B cell (primary cell): ENCODE measurements around the gene ST6GALNAC3. TPM values are rescaled to one million over a fixed set of nuclear protein-coding genes. Genes with fewer than 3 reads are reported as not detected.

Source experiments
- ATAC-seq: fragments of 200-7000 bp; cut with Tn5 transposase; one replicate; pipeline ENCODE4 v1.10.0; 2021; ENCODE audit warnings: low read depth, mild to moderate bottlenecking, moderate number of reproducible peaks, moderate library complexity
- CTCF ChIA-PET: fragments of 350-600 bp; sonication (Branson Sonifier 250); formaldehyde crosslinking; loops from one replicate; lab custom pipeline; 2021; ENCODE audit warnings: antibody characterized with exemption, inconsistent platforms; lab: Charles Lee
- POLR2A ChIA-PET: fragments of 350-600 bp; sonication (Branson Sonifier 250); formaldehyde crosslinking; loops from one replicate; lab custom pipeline; 2021; ENCODE audit warnings: antibody characterized with exemption; lab: Charles Lee
- DNase-seq: peaks from one replicate; pipeline ENCODE4 v3.0.0; 2013
- H2AFZ ChIP-seq: 2 replicates; pipeline ENCODE4 v1.6.1; 2012; ENCODE audit warnings: mild to moderate bottlenecking, low read depth, low read length; ENCODE audit not compliant: insufficient read depth, poor library complexity, severe bottlenecking
- H3K27ac ChIP-seq, 2 donors: 1 replicate in 1 of 2; 2 replicates in 1 of 2; pipeline ENCODE4 v1.5.1; 2012 to 2013; ENCODE audit warnings: low read length in 2 of 2, mild to moderate bottlenecking in 2 of 2, moderate library complexity in 1 of 2
- H3K27me3 ChIP-seq, 4 experiments: fragments of 200-600 bp in 1 of 4; sonication (generic) in 1 of 4; replicated peaks in 1 of 4; 1 replicate in 2 of 4; 2 replicates in 2 of 4; pipeline versions ENCODE4 v1.6.1 to v1.7.0; 2013 to 2016; ENCODE audit warnings: low read length in 3 of 4, mild to moderate bottlenecking in 2 of 4, mixed read lengths in 1 of 4, moderate library complexity in 1 of 4; ENCODE audit not compliant: insufficient read depth in 4 of 4, control insufficient read depth in 3 of 4; ENCODE audit errors: control extremely low read depth in 1 of 4
- H3K36me3 ChIP-seq, 2 experiments: replicated peaks in 1 of 2; 1 replicate in 1 of 2; 2 replicates in 1 of 2; pipeline versions ENCODE4 v1.6.1 to v1.7.1; 2013; ENCODE audit warnings: low read length in 1 of 2; ENCODE audit not compliant: insufficient read depth in 2 of 2, control insufficient read depth in 1 of 2; ENCODE audit errors: control extremely low read depth in 1 of 2, extremely low read depth in 1 of 2
- H3K4me1 ChIP-seq, 2 donors: fragments of 200-600 bp in 1 of 2; sonication (generic) in 1 of 2; 1 replicate in 1 of 2; 2 replicates in 1 of 2; pipeline versions ENCODE4 v1.5.1 to v1.6.1; 2013 to 2017; ENCODE audit warnings: low read length in 2 of 2; ENCODE audit not compliant: control insufficient read depth in 2 of 2, insufficient read depth in 2 of 2
- H3K4me2 ChIP-seq: replicated peaks from 2 replicates; pipeline ENCODE3; 2012; ENCODE audit warnings: mild to moderate bottlenecking, low read depth, low read length; ENCODE audit not compliant: poor library complexity, severe bottlenecking
- H3K4me3 ChIP-seq, 5 experiments: fragments of 200-600 bp in 1 of 5; sonication (generic) in 1 of 5; 1 replicate in 3 of 5; 2 replicates in 2 of 5; pipeline versions ENCODE4 v1.5.1 to v1.7.0; 2011 to 2016; ENCODE audit warnings: low read length in 4 of 5, mild to moderate bottlenecking in 4 of 5, low read depth in 2 of 5, control low read depth in 1 of 5, moderate library complexity in 1 of 5; ENCODE audit not compliant: insufficient read depth in 1 of 5; ENCODE audit errors: control extremely low read depth in 1 of 5, extremely low read depth in 1 of 5
- H3K79me2 ChIP-seq: fragments of 200-600 bp; sonication (generic); one replicate; pipeline ENCODE4 v1.6.0; 2016; ENCODE audit warnings: low read length; ENCODE audit not compliant: control insufficient read depth, insufficient read depth
- H3K9ac ChIP-seq: fragments of 200-600 bp; sonication (generic); 2 replicates; pipeline ENCODE4 v1.6.1; 2017; ENCODE audit warnings: mild to moderate bottlenecking, low read length, moderate library complexity
- H3K9me3 ChIP-seq, 3 donors: one replicate each; pipeline versions ENCODE4 v1.6.1 to v1.7.1; 2013; ENCODE audit warnings: low read length in 2 of 3; ENCODE audit not compliant: control insufficient read depth in 2 of 3, insufficient read depth in 1 of 3; ENCODE audit errors: control extremely low read depth in 1 of 3
- H4K20me1 ChIP-seq: 2 replicates; pipeline ENCODE4 v1.6.0; 2012; ENCODE audit warnings: mild to moderate bottlenecking, low read length; ENCODE audit not compliant: insufficient read depth, control insufficient read depth, poor library complexity, severe bottlenecking
- H3K27ac Mint-ChIP-seq: one replicate; pipeline ENCODE4 v1.8.0; 2021; ENCODE audit warnings: mixed read lengths
- H3K27me3 Mint-ChIP-seq: one replicate; pipeline ENCODE4 v1.8.0; 2021; ENCODE audit warnings: mixed read lengths
- H3K4me1 Mint-ChIP-seq: one replicate; pipeline ENCODE4 v1.8.0; 2021; ENCODE audit warnings: mixed read lengths
- H3K4me3 Mint-ChIP-seq: one replicate; pipeline ENCODE4 v1.8.0; 2021; ENCODE audit warnings: mixed read lengths
- H3K9me3 Mint-ChIP-seq: one replicate; pipeline ENCODE4 v1.8.0; 2022; ENCODE audit warnings: mixed read lengths; ENCODE audit not compliant: insufficient read depth
- EZH2 ChIP-seq: IDR thresholded peaks from 2 replicates; pipeline ENCODE4 v1.6.1; 2012; ENCODE audit warnings: borderline replicate concordance, low read depth, mild to moderate bottlenecking, moderate library complexity, low read length; ENCODE audit not compliant: insufficient read depth, poor library complexity, severe bottlenecking
- WGBS: methylation state at CpG from one replicate; pipeline ENCODE4 v1.1.5; 2013; ENCODE audit warnings: missing lambda C conversion rate; ENCODE audit not compliant: insufficient coverage; 5-methylcytosine and 5-hydroxymethylcytosine counted together
- intact Hi-C: fragments of 100-400 bp; cut with micrococcal nuclease; formaldehyde crosslinking; loops from one replicate; pipeline ENCODE4 v1.10.0; 2022
- polyA plus RNA-seq: library from polyadenylated mRNA; depleted of rRNA; stranded (reverse); fragments of >200 nt; gene quantifications from 2 replicates; pipeline ENCODE4 v1.2.3, GENCODE V29; 2012
- total RNA-seq, 2 donors: library from RNA; stranded (reverse); fragments of 120-200 nt in 1 of 2; gene quantifications; 1 replicate in 1 of 2; 2 replicates in 1 of 2; pipeline versions ENCODE4 v1.2.3 to v1.2.4, GENCODE V29; 2013 to 2022
- TF ChIP-seq, protein P1 (sequence below): fragments of 200-600 bp; IDR thresholded peaks from one replicate; pipeline ENCODE4 v1.8.0; 2022; ENCODE audit warnings: antibody characterized with exemption, mild to moderate bottlenecking

The ST6GALNAC3 gene
- total and polyA plus RNA-seq, 2 donors (not counting 1 experiment from before 2014, with no cell fraction given) = 3.0 to 17.3 TPM

DNA sequence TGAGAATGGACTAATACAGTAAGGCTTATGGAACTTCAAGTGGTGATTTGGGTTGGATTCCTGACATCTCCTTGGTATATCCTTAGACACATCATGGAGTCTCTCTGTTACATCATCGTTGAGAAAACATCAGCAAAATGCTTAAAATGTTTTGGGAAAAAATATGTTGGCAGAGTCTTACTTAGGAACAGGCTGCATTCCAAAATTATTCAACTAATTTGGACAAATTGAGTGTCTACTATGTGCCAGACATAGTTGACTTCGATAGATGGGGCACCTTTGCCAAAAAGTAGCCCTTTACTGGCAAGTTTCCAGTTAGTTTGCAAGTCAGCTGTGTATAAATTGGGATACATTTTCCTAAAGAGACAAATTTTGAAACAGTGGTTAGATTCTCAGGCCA lies 539.3 kb downstream of the ST6GALNAC3 start:
- H3K27me3 Mint-ChIP-seq = no peaks in the 10 kb centered on the region
- Histone ChIP-seq H3K4me3 (no peak overlapping the region), H3K9me3 (no peaks in the 10 kb centered on the region), H4K20me1 (no peaks in the 10 kb centered on the region), H3K4me2 (no peak overlapping the region), H3K36me3 (no peaks in the 10 kb centered on the region), H3K27ac (no peak overlapping the region), H3K4me1 (no peaks in the 10 kb centered on the region), H3K27me3 (no peaks in the 10 kb centered on the region), H3K9ac (no peak overlapping the region), H2AFZ (no peak overlapping the region), H3K79me2 (no peaks in the 10 kb centered on the region)
- DNase-seq = no peak
- WGBS = 100% methylated on average over 1 of the region's 2 CpGs
- H3K9me3 Mint-ChIP-seq = no peaks in the 10 kb centered on the region
- CTCF ChIA-PET = no interaction called here
- H3K4me3 Mint-ChIP-seq = no peak overlapping the region
- intact Hi-C loops = no loop called here
- H3K27ac Mint-ChIP-seq = no peak overlapping the region
- TF ChIP-seq, protein P1, sequence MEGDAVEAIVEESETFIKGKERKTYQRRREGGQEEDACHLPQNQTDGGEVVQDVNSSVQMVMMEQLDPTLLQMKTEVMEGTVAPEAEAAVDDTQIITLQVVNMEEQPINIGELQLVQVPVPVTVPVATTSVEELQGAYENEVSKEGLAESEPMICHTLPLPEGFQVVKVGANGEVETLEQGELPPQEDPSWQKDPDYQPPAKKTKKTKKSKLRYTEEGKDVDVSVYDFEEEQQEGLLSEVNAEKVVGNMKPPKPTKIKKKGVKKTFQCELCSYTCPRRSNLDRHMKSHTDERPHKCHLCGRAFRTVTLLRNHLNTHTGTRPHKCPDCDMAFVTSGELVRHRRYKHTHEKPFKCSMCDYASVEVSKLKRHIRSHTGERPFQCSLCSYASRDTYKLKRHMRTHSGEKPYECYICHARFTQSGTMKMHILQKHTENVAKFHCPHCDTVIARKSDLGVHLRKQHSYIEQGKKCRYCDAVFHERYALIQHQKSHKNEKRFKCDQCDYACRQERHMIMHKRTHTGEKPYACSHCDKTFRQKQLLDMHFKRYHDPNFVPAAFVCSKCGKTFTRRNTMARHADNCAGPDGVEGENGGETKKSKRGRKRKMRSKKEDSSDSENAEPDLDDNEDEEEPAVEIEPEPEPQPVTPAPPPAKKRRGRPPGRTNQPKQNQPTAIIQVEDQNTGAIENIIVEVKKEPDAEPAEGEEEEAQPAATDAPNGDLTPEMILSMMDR = no peak
- no peak for TF ChIP-seq EZH2
- H3K4me1 Mint-ChIP-seq = no peaks in the 10 kb centered on the region
- no peak for ATAC-seq
- POLR2A ChIA-PET = no interaction called here

DNA sequence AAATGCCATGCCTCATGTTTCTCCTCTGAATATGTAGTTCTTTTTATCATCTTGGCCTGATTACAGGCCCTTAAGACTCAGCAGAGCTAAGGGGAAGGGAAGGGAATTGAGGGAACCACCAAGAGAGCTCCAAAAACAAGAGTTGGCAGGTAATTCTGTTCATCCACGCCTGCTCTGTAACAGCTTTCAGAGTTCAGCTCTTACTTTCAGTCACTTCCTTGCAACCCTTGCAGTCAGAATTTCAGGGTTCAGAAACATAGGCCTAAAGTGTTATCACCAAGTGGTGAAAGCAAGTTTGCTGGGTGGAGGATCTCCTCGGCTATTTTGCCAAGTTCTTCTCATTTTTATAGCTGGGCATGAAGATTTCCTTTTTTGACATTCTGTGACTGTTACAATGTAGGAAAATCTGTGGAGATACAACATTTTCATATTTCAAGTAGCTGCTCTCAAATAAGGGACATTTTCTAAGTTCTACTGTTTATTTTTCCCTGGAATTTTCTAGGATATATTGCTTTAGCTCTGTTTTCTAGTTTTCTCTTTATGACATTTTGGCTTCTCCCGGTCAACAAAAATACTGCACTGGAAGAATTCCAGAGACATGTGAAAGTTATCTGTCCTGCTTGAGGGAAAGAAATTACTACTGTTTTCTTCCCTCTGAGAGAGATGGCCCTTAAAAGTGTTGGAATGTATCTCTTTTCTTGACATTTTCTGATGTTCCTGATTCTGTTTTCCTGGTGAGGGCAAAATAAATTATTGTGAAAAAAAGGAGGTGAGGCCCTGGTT lies 540.9 kb downstream of the ST6GALNAC3 start:
- intact Hi-C loops = no loop called here
- DNase-seq (no peak), ATAC-seq (no peak)
- H3K36me3 ChIP-seq = no peaks in the 10 kb centered on the region
- H3K79me2 ChIP-seq = no peaks in the 10 kb centered on the region
- WGBS = no CpG with 5 or more reads among the region's 3 CpGs
- TF ChIP-seq, protein P1 = no peak
- no peak for TF ChIP-seq EZH2
- no peak overlapping the region for H3K4me3 ChIP-seq
- H3K4me2 ChIP-seq = no peak overlapping the region
- H3K9me3 Mint-ChIP-seq = no peaks in the 10 kb centered on the region
- H3K27me3 ChIP-seq = no peaks in the 10 kb centered on the region
- POLR2A ChIA-PET = no interaction called here
- no peaks in the 10 kb centered on the region for H3K9me3 ChIP-seq
- H3K27me3 Mint-ChIP-seq = no peaks in the 10 kb centered on the region
- CTCF ChIA-PET = no interaction called here
- no peak overlapping the region for H3K4me3 Mint-ChIP-seq
- H3K27ac Mint-ChIP-seq = no peak overlapping the region
- no peaks in the 10 kb centered on the region for H4K20me1 ChIP-seq
- H3K9ac ChIP-seq = no peak overlapping the region
- H3K4me1 Mint-ChIP-seq = no peaks in the 10 kb centered on the region
- no peak overlapping the region for H3K27ac ChIP-seq
- H3K4me1 ChIP-seq = no peaks in the 10 kb centered on the region
- H2AFZ ChIP-seq = no peak overlapping the region
